ENCODE results near the gene PGAP1. TPM values are rescaled to one million over a fixed set of nuclear protein-coding genes. Genes with fewer than 3 reads are reported as not detected.

PGAP1 gene
- polyA plus RNA-seq, 3 donors, result 0.10 to 0.81 (median 0.33) TPM

DNA sequence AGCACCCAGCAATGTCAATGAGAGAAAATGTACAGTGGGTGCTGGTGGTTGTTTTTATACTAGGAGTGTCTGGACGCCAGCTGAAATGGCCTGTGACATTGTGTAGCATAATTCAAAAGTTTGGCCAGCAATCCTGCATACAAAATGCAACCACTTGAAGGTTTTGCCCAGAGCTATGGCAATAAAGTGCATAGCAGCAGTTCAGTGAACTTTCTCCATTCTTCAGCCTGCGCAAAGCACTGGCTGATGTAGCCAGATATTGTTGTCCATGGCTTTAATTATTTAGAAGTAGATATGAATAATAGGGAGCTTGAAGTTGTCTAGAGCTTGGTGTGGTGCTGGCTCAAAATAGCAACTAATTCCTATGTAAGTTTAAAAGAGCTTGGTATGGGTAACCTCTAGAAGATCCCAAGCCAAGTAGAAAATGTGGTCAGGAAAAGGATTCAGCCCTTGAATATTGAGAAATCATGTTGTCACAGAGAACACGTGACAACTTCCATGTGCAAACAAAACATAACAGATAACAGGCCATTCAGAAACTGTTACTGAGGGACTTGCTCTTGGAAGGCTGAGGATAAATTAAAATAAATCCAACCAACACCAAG, 33.3 kb upstream of the PGAP1 start:
- 100% methylated on average over 2 of the region's 3 CpGs for WGBS (ENCODE audit: insufficient coverage)
- TF ChIP-seq, protein P1, sequence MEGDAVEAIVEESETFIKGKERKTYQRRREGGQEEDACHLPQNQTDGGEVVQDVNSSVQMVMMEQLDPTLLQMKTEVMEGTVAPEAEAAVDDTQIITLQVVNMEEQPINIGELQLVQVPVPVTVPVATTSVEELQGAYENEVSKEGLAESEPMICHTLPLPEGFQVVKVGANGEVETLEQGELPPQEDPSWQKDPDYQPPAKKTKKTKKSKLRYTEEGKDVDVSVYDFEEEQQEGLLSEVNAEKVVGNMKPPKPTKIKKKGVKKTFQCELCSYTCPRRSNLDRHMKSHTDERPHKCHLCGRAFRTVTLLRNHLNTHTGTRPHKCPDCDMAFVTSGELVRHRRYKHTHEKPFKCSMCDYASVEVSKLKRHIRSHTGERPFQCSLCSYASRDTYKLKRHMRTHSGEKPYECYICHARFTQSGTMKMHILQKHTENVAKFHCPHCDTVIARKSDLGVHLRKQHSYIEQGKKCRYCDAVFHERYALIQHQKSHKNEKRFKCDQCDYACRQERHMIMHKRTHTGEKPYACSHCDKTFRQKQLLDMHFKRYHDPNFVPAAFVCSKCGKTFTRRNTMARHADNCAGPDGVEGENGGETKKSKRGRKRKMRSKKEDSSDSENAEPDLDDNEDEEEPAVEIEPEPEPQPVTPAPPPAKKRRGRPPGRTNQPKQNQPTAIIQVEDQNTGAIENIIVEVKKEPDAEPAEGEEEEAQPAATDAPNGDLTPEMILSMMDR (IDR thresholded peaks at IDR 0.05), result no peak
- peak overlapping the region in 1 of 7 donors; percentile 9 for H3K27ac Mint-ChIP-seq

DNA sequence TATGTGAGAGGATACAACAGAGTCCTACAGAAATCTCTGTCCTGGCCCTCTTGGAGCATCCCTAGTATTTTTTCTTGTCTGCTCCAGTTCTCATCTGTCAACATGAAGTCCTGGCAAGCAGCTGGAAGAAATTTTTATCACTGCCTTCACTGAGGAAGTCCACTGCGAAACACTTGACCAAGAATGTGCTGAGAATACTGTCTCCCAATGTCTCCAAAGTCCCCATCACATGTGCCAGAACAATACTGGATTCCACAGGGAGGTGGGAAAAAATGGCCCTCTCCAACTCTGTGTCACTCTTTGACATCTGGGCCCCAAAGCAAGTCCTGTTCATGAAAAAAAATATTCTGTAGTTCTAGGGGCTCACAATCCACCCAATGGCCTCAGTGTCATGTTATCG, 32.8 kb upstream of the PGAP1 start:
- Histone ChIP-seq H3K9ac (ENCODE audit: insufficient read depth, low read length, poor library complexity, severe bottlenecking) (no peak overlapping the region), H3K79me2 (ENCODE audit: insufficient read depth, low read length) (no peaks in the 10 kb centered on the region), H3K4me3 (replicated peaks in 1 of 3; ENCODE audit: low read depth in 2 of 3, low read length in 3 of 3) (no peak overlapping the region), H3K9me3 (replicated peaks in 1 of 2; ENCODE audit: control insufficient read depth in 1 of 2, insufficient read depth in 1 of 2, low read length in 2 of 2) (peaks cover 0 to 2% of the 10 kb centered on the region in 2 donors), H3K36me3 (replicated peaks in 1 of 2; ENCODE audit: control insufficient read depth in 1 of 2, insufficient read depth in 2 of 2, low read length in 2 of 2) (no peaks in the 10 kb centered on the region), H3K27ac (ENCODE audit: low read depth in 1 of 2, low read length in 2 of 2) (no peak overlapping the region), H4K20me1 (ENCODE audit: insufficient read depth, low read length) (no peaks in the 10 kb centered on the region), H3K4me1 (ENCODE audit: control insufficient read depth in 1 of 2, insufficient read depth in 2 of 2, low read length in 2 of 2) (peaks cover 6 to 7% of the 10 kb centered on the region in 2 donors), H2AFZ (ENCODE audit: insufficient read depth, low read depth, low read length, poor library complexity, severe bottlenecking) (no peak overlapping the region), H3K27me3 (ENCODE audit: control insufficient read depth in 2 of 2, insufficient read depth in 2 of 2, low read length in 2 of 2) (no peaks in the 10 kb centered on the region), H3K4me2 (replicated peaks; ENCODE audit: extremely low read depth, low read length, poor library complexity, severe bottlenecking) (no peak overlapping the region)
- no peak for DNase-seq
- Mint-ChIP-seq H3K36me3 (peaks cover 0 to 4% of the 10 kb centered on the region in 2 donors), H3K4me1 (peaks cover 16% of the 10 kb centered on the region), H3K27ac (peak overlapping the region in 1 of 7 donors; percentile 9), H3K4me3 (no peak overlapping the region), H3K9me3 (peaks cover 0 to 8% (median 4%) of the 10 kb centered on the region in 7 donors), H3K27me3 (ENCODE audit: low read depth in 3 of 3) (peaks cover 0 to 1% (median 0%) of the 10 kb centered on the region in 3 donors)
- TF ChIP-seq, protein P1 (IDR thresholded peaks at IDR 0.05), result no peak
- 100% methylated on average over 1 of the region's 2 CpGs for WGBS (ENCODE audit: insufficient coverage)
- intact Hi-C loops (cut with micrococcal nuclease), result no loop called here

More for the DNA sequence above, 33.3 kb upstream of the PGAP1 start:
- H3K9ac ChIP-seq (ENCODE audit: insufficient read depth, low read length, poor library complexity, severe bottlenecking), result no peak overlapping the region
- peaks cover 0 to 2% of the 10 kb centered on the region in 2 donors for H3K9me3 ChIP-seq (replicated peaks in 1 of 2; ENCODE audit: control insufficient read depth in 1 of 2, insufficient read depth in 1 of 2, low read length in 2 of 2)
- H3K36me3 ChIP-seq (replicated peaks in 1 of 2; ENCODE audit: control insufficient read depth in 1 of 2, insufficient read depth in 2 of 2, low read length in 2 of 2), result no peaks in the 10 kb centered on the region
- peaks cover 0 to 4% of the 10 kb centered on the region in 2 donors for H3K36me3 Mint-ChIP-seq
- no peak overlapping the region for H2AFZ ChIP-seq (ENCODE audit: insufficient read depth, low read depth, low read length, poor library complexity, severe bottlenecking)
- peaks cover 0 to 8% (median 4%) of the 10 kb centered on the region in 7 donors for H3K9me3 Mint-ChIP-seq
- peaks cover 0 to 1% (median 0%) of the 10 kb centered on the region in 3 donors for H3K27me3 Mint-ChIP-seq (ENCODE audit: low read depth in 3 of 3)
- H3K79me2 ChIP-seq (ENCODE audit: insufficient read depth, low read length), result no peaks in the 10 kb centered on the region
- no peak overlapping the region for H3K27ac ChIP-seq (ENCODE audit: low read depth in 1 of 2, low read length in 2 of 2)
- no peak overlapping the region for H3K4me3 Mint-ChIP-seq
- DNase-seq, result peak; percentile 7 to 43 (median 18)
- no peak overlapping the region for H3K4me3 ChIP-seq (replicated peaks in 1 of 3; ENCODE audit: low read depth in 2 of 3, low read length in 3 of 3)
- H3K27me3 ChIP-seq (ENCODE audit: control insufficient read depth in 2 of 2, insufficient read depth in 2 of 2, low read length in 2 of 2), result no peaks in the 10 kb centered on the region
- H3K4me1 ChIP-seq (ENCODE audit: control insufficient read depth in 1 of 2, insufficient read depth in 2 of 2, low read length in 2 of 2), result peaks cover 6 to 7% of the 10 kb centered on the region in 2 donors
- peaks cover 16% of the 10 kb centered on the region for H3K4me1 Mint-ChIP-seq
- no peaks in the 10 kb centered on the region for H4K20me1 ChIP-seq (ENCODE audit: insufficient read depth, low read length)
- intact Hi-C loops (cut with micrococcal nuclease), result no loop called here
- H3K4me2 ChIP-seq (replicated peaks; ENCODE audit: extremely low read depth, low read length, poor library complexity, severe bottlenecking), result no peak overlapping the region
